Subcutaneous adipose tissue (tissue), 4 donors: ENCODE measurements around the gene SLC25A34. TPM values are rescaled to one million over a fixed set of nuclear protein-coding genes. Genes with fewer than 3 reads are reported as not detected.

Experiments
- total RNA-seq, 4 donors: library from RNA; depleted of rRNA; stranded (reverse); fragments of >200 nt; gene quantifications; one replicate each; pipeline ENCODE4 v1.1.0, GENCODE V29; 2016
- TF ChIP-seq, protein P1 (sequence below): fragments of 450-650 bp; IDR thresholded peaks from one replicate; pipeline ENCODE4 v1.5.1; 2016; ENCODE audit warnings: low read depth, mild to moderate bottlenecking, control low read depth, antibody characterized with exemption, moderate library complexity

The SLC25A34 gene
- total RNA-seq, 4 donors from 2014 or later, result 0.44 to 11.1 (median 1.1) TPM

GRCh38 chr1:15749399-15750291 lies 13.6 kb downstream of the SLC25A34 start:
- TF ChIP-seq, protein P1, sequence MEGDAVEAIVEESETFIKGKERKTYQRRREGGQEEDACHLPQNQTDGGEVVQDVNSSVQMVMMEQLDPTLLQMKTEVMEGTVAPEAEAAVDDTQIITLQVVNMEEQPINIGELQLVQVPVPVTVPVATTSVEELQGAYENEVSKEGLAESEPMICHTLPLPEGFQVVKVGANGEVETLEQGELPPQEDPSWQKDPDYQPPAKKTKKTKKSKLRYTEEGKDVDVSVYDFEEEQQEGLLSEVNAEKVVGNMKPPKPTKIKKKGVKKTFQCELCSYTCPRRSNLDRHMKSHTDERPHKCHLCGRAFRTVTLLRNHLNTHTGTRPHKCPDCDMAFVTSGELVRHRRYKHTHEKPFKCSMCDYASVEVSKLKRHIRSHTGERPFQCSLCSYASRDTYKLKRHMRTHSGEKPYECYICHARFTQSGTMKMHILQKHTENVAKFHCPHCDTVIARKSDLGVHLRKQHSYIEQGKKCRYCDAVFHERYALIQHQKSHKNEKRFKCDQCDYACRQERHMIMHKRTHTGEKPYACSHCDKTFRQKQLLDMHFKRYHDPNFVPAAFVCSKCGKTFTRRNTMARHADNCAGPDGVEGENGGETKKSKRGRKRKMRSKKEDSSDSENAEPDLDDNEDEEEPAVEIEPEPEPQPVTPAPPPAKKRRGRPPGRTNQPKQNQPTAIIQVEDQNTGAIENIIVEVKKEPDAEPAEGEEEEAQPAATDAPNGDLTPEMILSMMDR, result no peak

DNA sequence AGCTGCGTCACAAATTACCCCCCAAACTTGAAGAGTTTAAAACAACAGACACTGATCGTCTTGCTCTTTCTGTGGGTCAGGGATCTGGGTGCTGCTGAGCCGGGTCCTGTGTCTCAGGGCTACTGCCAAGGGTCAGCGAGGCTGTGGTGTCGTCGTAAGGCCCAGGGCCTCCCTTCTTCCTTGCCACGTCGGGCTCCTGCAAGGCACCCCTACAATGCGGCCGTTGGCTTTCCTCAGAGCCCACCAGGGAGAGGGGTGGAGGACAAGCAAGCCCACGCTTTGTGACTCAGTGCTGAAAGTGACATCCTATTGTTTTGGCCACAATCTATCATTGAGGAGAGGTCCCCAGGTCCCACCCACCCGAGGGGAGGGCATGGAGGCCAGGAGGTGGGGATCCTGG lies 14.9 kb downstream of the SLC25A34 start:
- TF ChIP-seq, protein P1, result no peak

DNA sequence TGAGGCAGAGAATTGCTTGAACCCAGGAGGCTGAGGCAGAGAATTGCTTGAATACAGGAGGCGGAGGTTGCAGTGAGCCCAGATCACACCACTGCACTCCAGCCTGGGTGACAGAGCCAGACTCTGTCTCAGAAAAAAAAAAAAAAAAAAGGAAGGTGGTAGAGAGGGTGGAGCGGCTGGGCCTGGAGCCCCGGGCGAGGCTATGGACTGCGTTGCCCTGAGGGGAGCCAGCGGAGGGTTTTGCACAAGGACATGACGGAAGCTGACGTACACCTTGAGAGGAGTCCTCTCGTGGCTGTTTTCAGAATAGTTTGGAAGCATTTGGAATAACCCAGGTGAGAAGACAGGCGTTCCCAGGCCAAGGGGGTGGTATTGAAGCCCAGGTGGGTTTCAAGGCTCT lies 15.7 kb downstream of the SLC25A34 start:
- TF ChIP-seq, protein P1, result no peak

GRCh38 chr1:15753776-15754175 lies 17.7 kb downstream of the SLC25A34 start:
- TF ChIP-seq, protein P1, result no peak

DNA sequence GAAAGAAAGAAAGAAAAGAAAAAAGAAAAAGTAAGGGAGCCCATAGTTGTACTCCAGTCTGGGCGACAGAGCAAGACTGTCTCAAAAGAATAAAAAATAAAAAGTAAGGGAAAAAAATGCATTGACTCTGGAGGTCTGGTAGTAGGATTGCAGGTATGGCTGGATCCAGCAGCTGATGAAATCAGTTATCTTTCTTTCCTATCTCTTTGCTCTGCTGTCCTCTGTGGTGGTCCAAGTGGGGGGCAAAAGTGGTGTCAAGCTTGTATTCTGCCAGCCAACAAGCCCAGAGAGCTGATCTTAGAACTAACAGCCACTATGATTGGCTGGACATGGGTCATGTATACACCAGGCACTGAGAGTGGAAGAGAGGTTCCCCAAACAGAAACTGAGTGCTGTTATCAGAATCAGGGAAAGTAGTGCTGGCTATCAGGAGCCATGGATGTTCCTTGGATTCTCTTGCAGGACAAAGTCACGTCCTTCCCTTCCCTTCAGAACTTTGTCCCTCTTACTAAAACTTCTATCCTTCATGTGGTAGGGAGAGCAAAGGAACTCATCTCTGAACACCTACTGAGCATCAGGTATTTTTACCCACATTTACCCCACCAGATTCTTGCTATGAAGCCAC lies 19.1 kb downstream of the SLC25A34 start:
- TF ChIP-seq, protein P1, result no peak

DNA sequence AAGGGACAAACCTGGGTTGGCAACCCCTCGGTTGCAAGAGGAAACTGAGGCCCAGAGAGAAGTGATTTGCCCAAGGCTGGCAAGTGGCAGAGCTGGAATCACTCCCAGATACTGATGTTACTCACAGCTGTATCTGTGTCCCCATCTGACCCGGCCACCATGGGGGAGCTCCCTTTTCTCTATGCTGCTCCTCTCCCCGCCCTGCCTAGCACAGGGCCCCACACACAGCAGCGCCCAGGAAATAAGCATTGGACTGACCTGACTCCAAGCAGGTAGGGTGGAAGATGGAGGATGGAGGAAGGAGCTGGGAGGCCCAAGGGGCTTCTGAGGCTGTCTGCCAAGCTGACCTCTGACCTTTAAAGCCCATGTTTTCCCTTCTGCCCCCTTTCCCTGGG lies 19.6 kb downstream of the SLC25A34 start:
- TF ChIP-seq, protein P1, result no peak
